NCI-H2227 (cell line): Measurements from ENCODE around the gene EXOC2.

Experiments used
- DNase-seq: peaks from one replicate; lab custom pipeline; 2025; ENCODE audit not compliant: unreplicated experiment; lab: John Stamatoyannopoulos, UW

Gene EXOC2

DNA sequence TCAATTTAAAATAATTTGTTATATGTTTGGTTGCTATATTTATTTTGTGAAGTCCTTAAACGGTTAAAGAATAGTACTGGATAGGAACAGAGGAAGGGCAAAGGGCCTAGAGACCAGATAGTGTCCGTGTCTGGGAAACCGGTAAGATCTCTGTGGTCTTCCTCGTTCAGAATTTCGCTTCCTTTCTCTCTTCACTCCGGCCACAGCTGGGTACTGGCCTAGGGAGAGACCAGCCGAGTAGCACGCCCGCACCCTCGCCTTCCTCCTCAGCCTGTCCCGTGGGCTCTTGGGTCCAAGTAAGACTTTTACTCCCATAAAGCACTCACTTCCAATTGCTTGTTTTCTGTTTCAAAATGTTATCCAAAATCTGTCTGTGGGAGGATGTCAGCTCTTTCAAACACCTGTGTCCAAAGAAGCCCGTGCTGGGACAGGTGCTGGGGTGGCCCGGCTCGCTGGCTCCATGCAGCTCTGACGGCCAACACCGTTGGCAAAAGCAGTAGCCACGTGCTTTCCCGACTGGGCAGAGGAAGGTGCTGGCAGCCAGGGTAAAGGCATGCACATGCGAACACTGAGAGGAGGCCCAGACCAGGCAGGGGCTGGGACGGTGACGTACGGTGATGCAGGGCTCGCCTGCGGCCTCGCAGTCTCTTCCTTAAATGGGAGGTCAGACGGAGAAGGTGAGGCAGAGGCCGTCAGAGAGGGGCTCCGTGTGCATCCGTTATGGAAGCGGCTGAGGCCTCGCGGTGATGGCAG lies 189.2 kb downstream of the EXOC2 start:
- no peak for DNase-seq

GRCh38 chr6:502761-503160 lies 190.2 kb downstream of the EXOC2 start:
- no peak for DNase-seq

DNA sequence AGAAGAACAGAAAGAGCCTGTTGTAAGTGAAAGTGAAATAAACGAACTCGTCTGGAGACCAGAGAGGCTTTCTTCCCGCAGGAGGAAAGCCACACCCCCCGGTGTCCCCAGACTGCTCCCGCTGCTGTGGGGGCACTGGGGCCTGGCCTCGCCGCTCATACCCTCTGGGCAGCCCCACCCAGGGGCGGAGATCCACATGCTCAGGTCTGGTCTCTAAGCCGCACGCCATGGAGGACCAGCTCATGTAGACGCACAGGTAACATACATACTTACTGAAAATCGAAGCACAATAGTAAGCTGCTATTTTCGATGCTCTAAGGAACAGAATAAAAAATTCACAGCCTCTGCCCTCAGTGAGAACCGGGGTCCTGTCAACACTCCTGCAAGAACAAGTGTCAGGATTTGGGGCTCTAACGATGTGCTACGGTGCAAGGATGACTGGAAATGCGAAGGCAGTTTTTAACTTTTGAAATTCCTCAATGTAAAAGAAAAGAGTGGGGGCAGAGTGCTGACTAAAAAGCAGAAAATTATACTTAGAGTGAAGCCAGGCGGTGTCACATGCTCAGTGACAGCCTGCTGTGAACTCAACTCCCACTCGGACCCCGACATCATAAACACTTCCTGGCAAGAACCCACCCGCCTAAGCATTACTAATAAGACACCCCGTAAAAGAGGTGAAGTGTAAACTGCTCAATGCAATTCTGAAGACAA lies 190.9 kb downstream of the EXOC2 start:
- no peak for DNase-seq

DNA sequence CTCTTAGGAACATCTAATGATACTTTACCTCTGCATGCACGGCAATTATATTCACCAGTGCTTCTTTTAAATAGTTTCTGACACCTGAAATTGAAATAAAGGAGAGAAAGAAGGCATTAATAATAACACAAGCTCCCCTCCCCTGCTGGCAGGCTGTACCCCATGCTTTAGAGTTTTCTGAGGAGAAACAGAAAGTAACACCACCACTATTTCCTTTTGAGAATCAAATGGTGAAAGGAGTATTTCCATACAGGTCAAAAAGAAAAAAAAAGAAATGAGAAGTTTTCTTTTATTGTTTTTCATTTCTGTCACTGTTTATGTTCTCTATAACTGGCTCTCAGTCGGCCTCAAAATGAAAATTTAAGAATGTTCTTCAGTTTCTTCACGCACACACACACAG lies 193.3 kb downstream of the EXOC2 start:
- DNase-seq = no peak

- DNase-seq = no peak
These were observed 194.1 kb downstream of the EXOC2 start for GRCh38 chr6:498795-499231.

DNA sequence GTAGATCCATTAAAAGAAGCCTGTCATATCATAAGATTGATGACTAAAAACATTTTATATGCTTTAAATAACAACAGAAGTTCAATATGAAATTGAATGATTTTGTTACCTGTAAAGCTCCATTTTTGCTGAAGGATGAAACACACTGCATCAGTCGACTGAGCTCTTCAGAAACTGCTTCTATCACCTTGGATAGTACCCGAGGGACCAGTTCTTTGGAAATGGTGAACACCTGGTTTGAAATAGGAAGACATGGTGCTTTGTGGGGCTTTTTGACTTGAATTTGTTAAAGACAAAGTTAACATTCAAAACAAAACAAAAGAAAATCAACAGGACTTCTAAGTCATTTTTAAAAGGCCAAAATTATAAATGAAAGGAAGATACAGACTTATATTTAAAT lies 195.7 kb downstream of the EXOC2 start:
- no peak for DNase-seq

DNA sequence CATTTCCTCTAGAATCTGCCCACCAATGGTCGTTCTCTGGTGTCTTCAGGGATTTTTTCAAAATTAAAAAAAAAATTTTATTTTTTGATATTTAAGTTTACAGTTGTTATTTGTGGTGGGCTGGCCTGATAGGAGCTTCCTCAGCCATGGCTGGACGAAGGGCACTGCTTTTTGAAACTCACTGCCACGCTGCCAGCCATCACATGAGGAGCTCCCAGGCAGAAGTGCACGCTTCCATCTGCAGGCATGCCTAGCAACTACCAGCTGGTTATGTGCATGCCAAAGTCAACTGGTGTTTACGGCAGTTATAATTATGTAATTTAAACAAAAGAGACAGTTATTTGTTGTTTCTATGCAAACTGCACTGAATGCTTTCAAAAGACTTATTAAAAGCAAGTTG lies 196.3 kb downstream of the EXOC2 start:
- DNase-seq = no peak

DNA sequence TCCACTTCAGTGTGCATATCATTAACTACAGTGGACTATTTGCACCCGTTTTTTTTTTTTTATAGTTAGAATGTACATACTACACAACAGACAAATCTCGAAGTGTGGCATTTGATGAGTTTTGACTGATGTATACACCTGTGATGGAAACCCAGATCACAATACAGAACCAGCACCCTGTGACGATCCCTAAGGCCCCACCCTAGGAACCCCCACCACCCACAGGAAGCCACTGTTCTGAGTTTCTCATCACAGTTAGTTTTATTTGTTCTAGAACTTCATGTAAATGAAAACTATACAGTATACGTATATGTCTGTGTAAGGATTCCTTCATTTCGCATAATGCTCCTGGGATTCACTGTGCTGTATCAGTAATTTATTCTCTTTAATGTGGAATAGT lies 198.5 kb downstream of the EXOC2 start:
- DNase-seq = no peak

DNA sequence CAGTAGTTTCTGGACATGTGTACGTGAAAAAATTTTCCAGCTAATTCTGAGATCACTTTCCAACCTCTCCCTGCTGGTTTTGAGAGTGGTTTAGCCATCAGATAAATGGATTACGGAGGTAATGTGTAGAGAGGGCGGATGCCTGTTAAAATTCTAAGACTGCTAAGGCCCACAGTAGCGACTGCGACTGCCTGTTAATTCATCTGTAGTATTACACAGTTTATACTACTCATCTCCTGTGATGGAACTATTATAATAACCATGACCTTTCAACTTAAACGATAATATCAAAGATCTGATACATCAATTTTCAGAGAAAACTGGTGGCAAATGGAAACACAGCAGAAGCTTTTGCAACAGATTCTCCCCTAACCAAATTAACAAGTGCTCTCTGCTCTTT lies 199.1 kb downstream of the EXOC2 start:
- no peak for DNase-seq

DNA sequence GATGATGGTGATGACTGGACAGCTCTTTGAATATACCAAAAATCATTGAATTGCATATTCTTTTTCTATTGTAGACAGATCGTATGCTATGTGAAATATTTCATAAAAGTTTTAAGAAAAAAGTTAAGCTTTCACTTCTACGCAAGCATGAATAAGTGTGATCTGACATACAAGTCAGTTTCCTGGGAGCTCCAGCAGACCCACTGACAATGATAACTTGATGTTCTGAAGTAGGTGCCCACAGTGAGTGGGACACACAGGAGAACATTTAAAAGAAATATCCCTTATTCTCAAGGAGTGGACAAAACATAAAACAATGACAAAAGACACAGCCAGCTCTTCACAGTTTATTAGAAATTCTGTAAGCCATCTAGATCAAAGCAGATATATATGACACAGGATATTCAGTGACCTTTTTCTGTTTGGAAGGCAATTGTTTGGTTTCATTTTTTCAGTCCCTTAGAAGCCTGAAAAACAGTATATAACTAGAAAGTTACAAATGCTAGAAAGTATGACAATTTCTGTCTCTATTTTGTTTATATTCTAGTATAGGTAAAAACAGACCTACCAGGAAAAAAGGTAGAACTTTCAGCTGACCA lies 200.0 kb downstream of the EXOC2 start:
- DNase-seq = no peak

DNA sequence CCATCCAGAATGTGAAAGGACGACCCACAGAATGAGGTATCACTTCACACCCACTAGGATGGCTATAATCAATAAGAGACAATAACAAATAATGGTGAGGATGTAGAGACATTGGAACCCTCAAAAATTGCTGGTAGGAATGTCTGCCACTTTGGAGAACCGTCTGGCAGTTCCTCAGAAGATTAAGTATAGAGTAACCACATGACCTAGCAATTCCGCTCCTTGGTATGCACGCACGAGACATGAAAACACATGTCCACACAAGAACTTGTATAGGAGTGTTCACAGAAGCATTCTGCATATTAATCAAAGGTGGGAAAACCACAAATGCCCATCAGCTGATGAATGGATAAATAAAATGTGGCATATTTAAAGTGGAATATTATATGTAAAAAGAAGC lies 200.8 kb downstream of the EXOC2 start:
- DNase-seq = no peak

- DNase-seq = no peak
These were observed 201.7 kb downstream of the EXOC2 start for GRCh38 chr6:491233-491632.

DNA sequence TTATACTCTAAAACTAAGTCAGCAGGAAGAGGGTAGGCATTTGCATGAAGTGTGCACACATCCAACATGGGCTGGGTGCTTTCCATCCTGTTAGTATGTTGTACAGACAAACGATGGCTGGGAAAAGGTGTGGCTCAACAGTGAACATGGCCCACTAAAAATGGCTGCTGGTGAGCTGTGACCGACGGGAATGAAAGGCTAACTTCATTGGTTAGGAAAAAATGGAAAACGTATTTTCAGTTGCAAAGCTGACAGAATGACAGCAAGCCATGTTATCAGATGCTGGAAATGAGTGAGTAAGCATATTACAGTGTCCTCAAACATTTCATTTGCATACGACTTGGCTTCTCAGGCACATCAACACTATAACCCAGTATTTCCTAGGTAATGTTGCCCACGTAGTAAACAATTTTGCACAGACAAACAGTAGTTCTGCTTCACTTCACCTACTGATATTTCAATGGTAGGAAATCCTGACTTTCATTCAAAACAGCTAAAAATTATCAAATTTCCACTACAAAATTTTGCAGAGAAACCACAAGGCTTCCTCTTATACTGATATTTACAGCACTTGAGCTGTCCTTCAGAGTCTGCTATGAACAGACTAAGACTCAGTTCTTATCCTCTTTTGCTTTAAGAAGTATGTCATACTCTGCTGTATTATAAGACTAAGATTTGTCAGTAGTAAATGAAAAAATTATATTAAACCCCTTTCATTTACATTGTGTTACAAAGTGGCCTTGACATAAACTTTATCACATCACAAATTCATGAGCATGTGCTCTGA lies 202.5 kb downstream of the EXOC2 start:
- DNase-seq = no peak

- DNase-seq = no peak
These were observed 203.2 kb downstream of the EXOC2 start for GRCh38 chr6:489762-490161.

DNA sequence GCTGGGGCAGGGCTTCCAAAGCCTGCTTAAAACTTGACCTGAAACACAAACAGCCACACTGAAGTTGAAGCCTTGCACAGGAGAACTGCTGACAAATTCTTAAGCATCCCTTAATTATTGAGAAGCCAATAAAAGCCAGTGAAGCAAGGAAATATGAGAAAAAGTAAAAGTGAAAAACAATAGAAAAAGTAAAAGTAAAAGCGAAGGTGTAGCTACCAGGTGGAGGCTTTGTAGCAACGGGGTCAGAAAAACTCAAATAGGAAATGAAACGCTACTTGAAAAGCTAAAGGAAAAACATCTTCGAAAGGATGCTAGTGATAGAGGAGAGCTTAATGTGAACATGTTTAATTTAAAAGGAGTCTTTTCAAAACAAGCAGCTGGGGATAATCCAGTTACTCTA lies 203.9 kb downstream of the EXOC2 start:
- DNase-seq = no peak

- no peak for DNase-seq
These were observed 205.0 kb downstream of the EXOC2 start for GRCh38 chr6:487956-488355.

DNA sequence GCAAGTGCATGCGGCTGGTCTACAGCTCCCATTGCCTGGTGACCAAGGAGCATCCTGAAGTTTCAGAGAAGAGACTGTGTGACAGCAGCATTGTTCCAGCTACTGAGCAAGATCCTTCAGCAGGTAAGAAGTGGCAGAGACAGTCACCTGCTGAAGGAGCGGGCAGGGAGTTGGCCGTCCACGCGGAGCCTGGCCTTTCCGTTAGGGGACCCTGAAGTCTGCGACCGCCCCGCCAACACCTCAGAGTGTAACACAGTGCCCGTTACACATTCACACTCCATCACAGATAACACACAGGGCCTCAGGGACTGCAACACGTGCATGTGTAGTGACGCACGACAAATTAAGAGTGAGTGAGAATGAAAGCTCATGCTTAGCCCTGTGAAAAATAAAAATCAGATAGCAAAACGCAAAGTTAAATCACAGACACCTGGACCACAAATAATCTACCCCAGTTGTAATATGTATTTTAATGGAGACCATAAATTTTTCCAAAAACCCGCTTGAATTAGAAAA lies 207.2 kb downstream of the EXOC2 start:
- no peak for DNase-seq

GRCh38 chr6:484746-485145 lies 208.2 kb downstream of the EXOC2 start:
- DNase-seq = no peak

DNA sequence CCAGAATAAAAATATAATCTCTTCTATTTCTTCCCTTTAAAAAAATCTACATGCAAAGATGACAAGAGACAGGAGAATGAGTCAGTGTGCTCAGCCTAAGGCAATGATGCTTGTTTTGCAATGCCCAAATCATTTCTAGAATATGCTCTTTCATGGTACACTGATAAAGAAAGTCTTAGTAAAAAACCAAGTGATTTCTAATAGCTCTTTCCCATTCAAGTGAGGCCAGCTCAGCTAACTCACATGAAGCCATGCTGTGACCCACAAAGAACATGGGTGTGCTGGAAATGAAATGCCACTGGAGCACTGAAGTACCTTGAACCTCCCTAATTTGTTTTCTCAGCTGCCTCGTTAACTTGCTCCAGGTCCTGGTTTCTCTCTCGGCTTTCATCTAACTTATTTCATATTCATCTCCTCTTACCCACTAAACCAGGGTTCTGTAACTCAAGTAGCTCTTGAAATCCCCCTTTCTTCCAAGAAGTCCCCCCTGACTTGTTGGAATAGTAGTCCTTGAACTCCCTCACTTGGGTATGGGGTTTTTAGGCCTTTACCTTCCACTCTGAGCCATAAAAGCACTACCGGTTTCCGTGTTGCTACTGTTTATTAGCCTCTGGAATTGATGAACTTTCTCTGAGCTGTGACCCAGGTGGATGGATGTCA lies 208.7 kb downstream of the EXOC2 start:
- DNase-seq = no peak

DNA sequence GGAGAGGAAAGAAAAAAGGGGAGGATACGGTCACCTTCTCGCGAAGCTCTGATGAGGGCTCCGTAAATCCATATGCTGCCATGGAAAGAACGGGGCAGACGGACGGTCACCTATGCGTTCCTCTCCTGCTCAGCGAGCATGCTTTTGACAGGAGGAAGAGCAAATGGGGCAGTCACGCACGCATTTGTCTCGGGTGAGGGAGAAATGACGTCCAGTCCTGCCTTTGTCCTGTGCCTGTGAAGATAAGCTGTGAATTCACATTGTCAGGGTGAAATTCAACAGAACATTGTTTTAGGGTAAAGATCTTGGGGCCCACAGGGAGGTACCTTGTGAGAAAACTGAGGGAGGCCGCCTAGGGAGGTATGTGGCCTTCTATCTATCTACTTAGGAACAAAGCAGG lies 217.6 kb downstream of the EXOC2 start:
- DNase-seq = no peak
